ENCODE measurements around the gene CTF1. TPM values are rescaled to one million over a fixed set of nuclear protein-coding genes. Genes with fewer than 3 reads are reported as not detected.
"Not testable (repeated sequence)": the region's sequence is repeated elsewhere in the genome, so short reads cannot be mapped to it uniquely, and the experiment has no call there.

The CTF1 gene
- total RNA-seq, 4 donors from 2014 or later: 2.6 to 7.5 (median 5.6) TPM

GRCh38 chr16:30858829-30859423 is 37.5 kb upstream of the CTF1 start:
- Histone ChIP-seq H3K36me3 (no peaks in the 10 kb centered on the region), H3K4me3 (replicated peaks in 1 of 3) (no peak overlapping the region), H3K27ac (no peak overlapping the region), H3K27me3 (no peaks in the 10 kb centered on the region), H3K9me3 (no peaks in the 10 kb centered on the region), H3K4me1 (no peaks in the 10 kb centered on the region)
- TF ChIP-seq POLR2A (IDR thresholded peaks at IDR 0.05) (no peak), CTCF (IDR thresholded peaks at IDR 0.05) (no peak)
- 80 to 88% methylated on average over 4 of the region's 4 CpGs for WGBS, 2 donors
- DNase-seq: no peak
- intact Hi-C loops (cut with DNase I): no loop called here

GRCh38 chr16:30860729-30861128 is 35.7 kb upstream of the CTF1 start:
- DNase-seq; H3K27ac ChIP-seq; H3K36me3 ChIP-seq; H3K9me3 ChIP-seq; H3K4me3 ChIP-seq (replicated peaks in 1 of 3); H3K4me1 ChIP-seq; H3K27me3 ChIP-seq; intact Hi-C loops (cut with DNase I): not testable (repeated sequence)
- 88% methylated on average over 7 of the region's 7 CpGs for WGBS, 2 donors

GRCh38 chr16:30863178-30863577 is 33.2 kb upstream of the CTF1 start:
- intact Hi-C loops (cut with DNase I); H3K27ac ChIP-seq; DNase-seq; H3K9me3 ChIP-seq; H3K27me3 ChIP-seq; H3K36me3 ChIP-seq; H3K4me1 ChIP-seq; H3K4me3 ChIP-seq (replicated peaks in 1 of 3): not testable (repeated sequence)
- WGBS, 2 donors: 88 to 93% methylated on average over 3 of the region's 3 CpGs

GRCh38 chr16:30866031-30866430 is 30.4 kb upstream of the CTF1 start:
- no peak overlapping the region for H3K27ac ChIP-seq
- no peak for TF ChIP-seq POLR2A (IDR thresholded peaks at IDR 0.05)
- no peak for TF ChIP-seq CTCF (IDR thresholded peaks at IDR 0.05)
- H3K4me1 ChIP-seq: no peaks in the 10 kb centered on the region
- H3K27me3 ChIP-seq: no peaks in the 10 kb centered on the region
- DNase-seq: no peak
- no peaks in the 10 kb centered on the region for H3K9me3 ChIP-seq
- intact Hi-C loops (cut with DNase I): no loop called here
- H3K36me3 ChIP-seq: no peaks in the 10 kb centered on the region
- H3K4me3 ChIP-seq (replicated peaks in 1 of 3): no peak overlapping the region
- WGBS, 2 donors: 54 to 63% methylated on average over 6 of the region's 6 CpGs

- H3K27me3 ChIP-seq: no peaks in the 10 kb centered on the region
- 91 to 96% methylated on average over 5 of the region's 5 CpGs for WGBS, 2 donors
- H3K9me3 ChIP-seq: no peaks in the 10 kb centered on the region
- H3K36me3 ChIP-seq: no peaks in the 10 kb centered on the region
- no peak for DNase-seq
- H3K27ac ChIP-seq: no peak overlapping the region
- no peak for TF ChIP-seq POLR2A (IDR thresholded peaks at IDR 0.05)
- TF ChIP-seq CTCF (IDR thresholded peaks at IDR 0.05): no peak
- intact Hi-C loops (cut with DNase I): no loop called here
- no peak overlapping the region for H3K4me3 ChIP-seq (replicated peaks in 1 of 3)
- H3K4me1 ChIP-seq: no peaks in the 10 kb centered on the region
Measured at GRCh38 chr16:30867747-30868146, 28.7 kb upstream of the CTF1 start.

GRCh38 chr16:30870904-30871303 is 25.5 kb upstream of the CTF1 start:
- H3K27ac ChIP-seq: no peak overlapping the region
- no peak overlapping the region for H3K4me3 ChIP-seq (replicated peaks in 1 of 3)
- H3K36me3 ChIP-seq: no peaks in the 10 kb centered on the region
- 91 to 92% methylated on average over 6 of the region's 6 CpGs for WGBS, 2 donors
- H3K27me3 ChIP-seq: no peaks in the 10 kb centered on the region
- peaks cover 7 to 8% of the 10 kb centered on the region in 2 donors for H3K4me1 ChIP-seq
- DNase-seq: no peak
- no peak for TF ChIP-seq CTCF (IDR thresholded peaks at IDR 0.05)
- no peak for TF ChIP-seq POLR2A (IDR thresholded peaks at IDR 0.05)
- no peaks in the 10 kb centered on the region for H3K9me3 ChIP-seq
- intact Hi-C loops (cut with DNase I): no loop called here
